GM18526 (cell line): ENCODE data around the gene SMC1A.

Source experiments
- POLR2A ChIP-seq: IDR thresholded peaks from 3 replicates; pipeline ENCODE4 v1.6.1; 2011; ENCODE audit not compliant: insufficient read length; ENCODE audit errors: extremely low read depth

SMC1A gene

DNA sequence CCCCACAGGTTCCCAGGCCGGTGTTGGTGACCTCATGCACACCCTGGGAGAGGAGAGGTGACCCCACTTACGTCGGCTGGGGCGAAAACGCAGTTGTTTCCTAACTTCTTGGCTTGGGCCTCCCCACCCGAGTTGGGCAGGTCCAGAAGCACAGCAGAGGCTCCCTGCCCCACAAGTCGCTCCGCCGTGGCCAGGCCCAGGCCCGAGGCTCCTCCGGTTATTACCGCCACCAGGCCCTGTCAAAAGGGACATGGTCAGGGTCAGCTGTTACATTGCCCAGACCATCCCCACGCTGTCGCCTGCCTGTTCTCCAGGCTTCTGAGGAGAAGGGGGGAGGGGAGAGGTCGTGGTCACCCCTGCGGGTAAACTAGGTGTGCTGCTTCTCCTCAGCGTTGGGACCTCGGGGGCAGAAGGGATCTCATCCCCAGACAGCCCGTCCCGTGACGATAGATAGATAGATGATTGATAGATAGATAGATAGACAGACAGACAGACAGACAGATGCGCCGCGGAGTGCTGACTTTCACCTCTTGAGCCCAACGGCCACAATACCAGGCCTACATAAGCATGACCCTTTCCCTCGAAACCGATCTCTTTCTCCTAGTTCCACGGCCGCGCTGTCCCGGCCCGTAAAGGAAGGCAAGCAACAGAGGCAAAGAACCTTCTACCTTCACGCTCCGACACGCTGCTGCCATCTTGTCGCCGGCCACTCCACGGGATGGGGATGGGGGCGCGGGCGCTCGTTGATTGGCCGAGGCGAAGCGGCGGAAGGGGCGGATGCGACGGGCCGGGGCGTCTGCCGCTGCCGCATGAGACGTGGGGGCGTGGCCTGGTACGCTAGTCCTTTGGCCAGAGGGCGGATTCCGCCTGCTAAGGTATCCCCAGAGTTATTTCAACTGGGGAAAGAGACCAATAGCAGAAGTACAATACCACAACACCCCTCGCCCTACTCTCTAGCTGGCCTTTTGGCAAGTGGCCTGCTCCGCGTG lies 11.5 kb upstream of the SMC1A start, which contains the start of gene HSD17B10:
Gene HSD17B10 (minus strand): TSS at position 720 of the 989 bp plus-strand sequence. CDS start 25 bp downstream, at position 695.
- peak; percentile 68 for TF ChIP-seq POLR2A

DNA sequence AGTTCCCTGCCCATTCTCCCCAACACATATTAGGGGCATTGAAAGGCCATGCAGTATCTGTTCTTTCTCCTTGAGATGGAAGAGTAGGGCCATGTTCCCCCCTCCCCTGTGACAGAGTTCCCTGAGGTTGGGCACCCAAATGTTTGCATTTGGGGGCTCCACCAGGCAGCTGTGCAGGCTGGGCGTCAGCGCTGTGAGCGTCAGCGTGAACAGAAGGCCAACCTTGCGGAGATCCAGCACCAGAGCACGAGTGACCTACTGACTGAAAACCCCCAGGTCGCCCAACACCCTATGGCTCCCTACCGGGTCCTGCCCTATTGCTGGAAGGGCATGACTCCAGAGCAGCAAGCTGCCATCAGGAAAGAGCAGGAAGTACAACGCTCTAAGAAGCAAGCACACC lies 7.8 kb upstream of the SMC1A start:
- no peak for TF ChIP-seq POLR2A

DNA sequence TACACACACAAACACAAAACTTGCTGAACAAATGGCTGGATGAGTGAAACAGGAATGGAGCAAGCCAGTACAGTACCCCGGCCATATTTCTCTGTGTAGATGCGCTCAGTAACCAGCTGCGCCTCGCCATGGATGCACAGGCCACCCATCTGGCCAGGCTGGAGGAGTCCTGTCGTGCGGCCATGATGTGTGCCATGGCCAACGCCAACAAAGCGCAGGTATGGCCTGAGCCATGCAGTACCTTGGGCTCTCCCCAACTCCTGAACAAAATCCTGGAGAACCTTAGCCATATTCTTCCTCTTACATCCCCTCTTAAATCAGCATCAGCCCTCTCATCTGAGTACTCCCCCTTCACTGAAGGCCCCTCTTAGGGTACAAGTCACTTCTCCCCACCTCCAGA lies 7.3 kb upstream of the SMC1A start:
- no peak for TF ChIP-seq POLR2A

DNA sequence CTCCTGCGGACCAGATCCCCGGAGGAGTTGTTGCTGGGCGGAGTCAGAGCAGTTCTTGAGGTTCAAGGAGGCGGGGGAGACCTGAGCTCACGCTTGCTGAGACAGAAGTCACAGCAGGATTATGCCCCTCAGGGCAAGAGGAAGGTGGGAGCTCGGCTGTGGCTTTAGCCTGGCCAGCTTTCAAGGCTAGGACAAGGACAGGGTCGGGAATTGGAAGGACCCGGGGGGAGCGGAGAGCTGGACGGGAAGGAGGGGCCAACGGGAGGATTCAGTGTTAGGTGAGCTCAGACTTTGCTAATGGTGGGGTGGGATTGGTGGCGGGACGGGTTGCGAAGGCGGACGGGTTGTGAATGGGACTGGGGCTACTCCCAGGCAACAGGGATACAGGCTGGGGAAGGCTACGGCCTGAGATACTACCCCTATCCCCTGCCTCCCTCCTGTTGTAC lies 430 bp upstream of the SMC1A start, which contains the start of gene RIBC1:
Gene RIBC1 (plus strand): TSS at position 13 of the 446 bp plus-strand sequence. CDS start 3,404 bp downstream, outside the sequence.
- no peak for TF ChIP-seq POLR2A

DNA sequence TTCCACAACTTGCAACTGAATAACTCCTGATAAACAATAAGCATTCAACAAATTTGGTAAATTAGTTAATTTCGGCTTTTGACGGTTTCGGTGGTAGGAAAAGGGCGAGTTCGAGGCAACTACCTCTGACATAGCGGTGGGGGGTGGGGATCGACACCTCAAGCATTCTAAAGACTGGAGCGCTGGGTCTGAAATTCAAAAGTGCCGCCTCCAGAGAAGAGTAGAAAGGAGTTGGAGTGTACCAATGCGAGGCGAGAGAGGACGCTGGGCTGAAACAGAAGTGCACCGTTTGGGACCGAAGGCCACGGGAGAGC lies 725 bp downstream of the SMC1A start:
- no peak for TF ChIP-seq POLR2A

DNA sequence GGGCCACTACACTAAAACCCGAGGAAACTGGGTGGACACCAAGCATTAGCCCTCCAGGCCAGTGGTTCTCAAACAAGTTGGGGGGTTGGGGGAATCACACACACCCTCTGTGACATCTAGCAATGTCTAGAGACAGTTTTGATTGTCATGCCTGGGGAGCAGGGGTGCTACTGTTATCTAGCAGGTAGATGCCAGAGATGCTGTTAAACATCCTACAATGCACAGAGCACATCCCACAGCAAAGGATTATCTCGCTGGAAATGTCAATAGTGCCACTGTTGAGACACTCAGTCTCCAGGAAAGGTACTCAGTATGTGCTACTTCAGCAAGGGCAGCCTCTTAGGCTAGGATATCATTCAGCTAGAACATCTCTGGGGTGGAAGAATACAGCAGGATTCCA lies 1.3 kb downstream of the SMC1A start:
- TF ChIP-seq POLR2A = no peak

DNA sequence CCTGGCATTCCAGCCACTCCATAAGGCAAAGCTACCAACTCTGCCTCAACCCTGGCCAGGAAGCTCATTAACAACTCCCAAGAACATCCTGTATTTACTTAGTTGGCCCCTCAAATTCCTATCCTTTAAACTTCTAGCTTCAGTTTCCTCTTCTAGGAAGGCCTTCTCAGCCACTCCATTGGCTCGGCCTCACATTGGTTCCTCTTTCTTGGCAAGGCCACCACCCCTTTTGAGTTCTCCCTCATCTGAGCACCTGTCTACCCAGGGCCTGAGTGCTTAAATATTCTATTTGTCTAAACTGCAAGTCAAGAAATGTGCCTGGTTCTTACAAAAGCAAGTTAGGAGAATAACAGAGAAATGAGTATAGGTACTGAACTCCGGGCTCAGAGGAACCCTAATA lies 10.0 kb downstream of the SMC1A start:
- TF ChIP-seq POLR2A = no peak

DNA sequence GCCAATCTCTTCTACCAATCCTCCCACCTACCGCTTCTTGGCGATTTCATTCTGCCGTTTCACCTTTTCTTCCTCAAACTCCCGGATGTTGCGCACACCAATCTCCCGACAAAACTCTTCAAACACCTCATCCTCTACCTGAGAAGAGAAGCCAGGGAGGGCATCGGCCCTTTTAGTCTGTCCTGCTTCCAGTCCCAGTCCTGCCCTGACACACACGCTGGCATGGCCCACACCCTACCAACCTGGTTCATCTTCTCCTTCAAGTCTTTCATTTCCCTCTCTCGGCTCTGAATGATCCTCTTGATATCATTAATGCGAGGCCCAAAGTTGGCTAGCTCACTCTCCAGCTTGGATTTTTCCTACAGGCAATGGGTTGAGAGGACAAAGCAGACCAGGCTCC lies 18.9 kb downstream of the SMC1A start:
- no peak for TF ChIP-seq POLR2A

DNA sequence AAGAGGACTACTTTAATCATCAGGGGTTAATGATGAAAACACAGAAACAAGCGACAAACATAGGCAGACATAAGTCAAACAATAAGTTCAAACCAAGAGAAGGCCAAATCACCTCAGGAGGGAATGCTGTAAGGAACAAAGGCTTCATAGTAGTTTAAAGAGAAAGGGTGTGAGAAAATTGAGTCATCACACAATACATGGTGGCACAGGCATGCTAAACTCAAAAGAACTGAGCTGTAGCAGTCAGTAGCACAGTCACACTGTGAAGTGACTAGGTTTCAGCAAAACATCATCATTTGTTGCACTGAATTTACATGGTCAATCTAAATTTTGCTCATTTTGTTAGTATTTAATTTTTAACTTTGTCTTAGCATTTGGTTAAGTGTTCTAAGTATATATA lies 24.2 kb downstream of the SMC1A start:
- no peak for TF ChIP-seq POLR2A

DNA sequence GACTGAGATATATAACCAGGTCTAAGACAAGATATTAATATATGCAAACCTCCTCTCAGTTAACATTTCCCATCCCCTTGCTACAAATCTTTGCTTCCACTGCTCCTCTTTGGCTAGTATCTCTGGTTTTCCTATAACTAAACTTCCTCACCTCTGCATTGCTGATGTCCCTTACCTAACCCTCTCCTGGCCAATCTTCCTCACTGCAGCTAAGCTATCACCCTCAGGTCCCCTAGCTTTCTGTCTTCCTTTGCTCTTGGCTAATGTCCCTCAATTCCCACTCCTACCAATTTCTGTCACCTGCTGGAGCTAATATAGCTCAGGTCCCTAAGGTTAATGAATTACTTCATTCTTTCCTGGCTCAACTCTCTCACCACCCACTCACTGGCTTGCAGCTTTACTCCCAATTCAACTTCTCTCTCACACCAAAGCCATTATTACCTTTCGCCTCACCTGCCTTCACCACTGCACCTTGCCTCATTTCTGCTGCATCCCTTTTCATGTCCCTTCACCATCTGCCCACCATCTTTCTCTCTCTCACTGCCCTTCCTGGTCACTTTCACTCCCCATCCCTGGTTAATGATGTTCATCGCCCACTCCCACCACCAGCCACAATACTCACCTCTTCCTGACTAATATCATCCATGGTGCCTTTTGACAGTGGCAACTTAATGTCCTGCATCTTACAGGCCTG lies 26.7 kb downstream of the SMC1A start:
- TF ChIP-seq POLR2A = no peak

DNA sequence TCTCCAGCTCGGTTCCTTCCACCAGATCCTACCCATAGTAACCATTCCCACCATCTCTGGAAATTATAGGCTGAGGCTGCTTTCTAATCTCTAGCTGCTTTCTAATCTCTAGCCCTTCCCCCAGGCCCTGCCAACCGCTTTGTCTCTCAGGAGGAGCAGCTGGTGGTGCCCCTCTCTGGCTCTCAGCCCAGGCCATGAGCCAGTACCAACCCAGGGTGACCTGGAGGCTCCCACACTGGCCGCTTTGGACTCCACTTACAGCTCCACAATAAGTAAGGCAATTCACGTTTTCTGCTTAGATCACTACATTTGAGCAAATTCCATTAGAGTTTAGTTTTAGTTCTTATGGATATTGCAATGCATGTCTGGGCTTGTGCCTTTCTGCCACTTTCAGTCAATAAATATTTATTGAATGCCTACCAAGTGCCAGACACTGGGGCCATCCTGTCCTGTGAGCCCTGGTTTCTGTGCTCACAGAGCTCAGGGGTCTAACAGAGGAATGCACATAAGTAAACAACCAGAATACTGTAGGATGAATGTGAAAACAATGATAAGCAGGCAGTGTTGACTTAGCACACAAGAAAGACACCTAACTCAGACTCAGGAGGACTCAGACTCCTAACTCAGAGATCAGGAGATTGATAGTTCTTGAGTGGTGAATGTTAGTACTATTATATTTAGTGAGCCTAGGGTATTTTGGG lies 38.9 kb downstream of the SMC1A start:
- no peak for TF ChIP-seq POLR2A

DNA sequence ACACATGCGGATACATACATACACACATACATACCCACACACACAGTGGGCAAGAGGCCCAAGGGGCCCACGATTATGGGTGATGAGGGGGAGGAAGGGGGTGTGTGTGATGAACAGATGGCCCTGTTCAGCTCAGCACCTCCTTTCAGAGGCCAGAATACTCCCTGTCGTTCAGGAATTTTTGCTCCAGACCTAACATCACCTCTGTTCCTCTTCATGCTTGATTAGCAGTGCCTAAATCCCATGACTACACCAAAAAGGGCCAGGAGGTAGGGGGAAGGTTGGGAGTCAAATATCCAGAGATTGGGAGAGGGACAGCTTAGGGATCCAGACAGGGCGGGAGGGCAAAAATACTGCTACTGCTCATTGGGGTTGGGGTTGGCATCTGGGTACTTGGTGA lies 42.7 kb downstream of the SMC1A start:
- TF ChIP-seq POLR2A = no peak

DNA sequence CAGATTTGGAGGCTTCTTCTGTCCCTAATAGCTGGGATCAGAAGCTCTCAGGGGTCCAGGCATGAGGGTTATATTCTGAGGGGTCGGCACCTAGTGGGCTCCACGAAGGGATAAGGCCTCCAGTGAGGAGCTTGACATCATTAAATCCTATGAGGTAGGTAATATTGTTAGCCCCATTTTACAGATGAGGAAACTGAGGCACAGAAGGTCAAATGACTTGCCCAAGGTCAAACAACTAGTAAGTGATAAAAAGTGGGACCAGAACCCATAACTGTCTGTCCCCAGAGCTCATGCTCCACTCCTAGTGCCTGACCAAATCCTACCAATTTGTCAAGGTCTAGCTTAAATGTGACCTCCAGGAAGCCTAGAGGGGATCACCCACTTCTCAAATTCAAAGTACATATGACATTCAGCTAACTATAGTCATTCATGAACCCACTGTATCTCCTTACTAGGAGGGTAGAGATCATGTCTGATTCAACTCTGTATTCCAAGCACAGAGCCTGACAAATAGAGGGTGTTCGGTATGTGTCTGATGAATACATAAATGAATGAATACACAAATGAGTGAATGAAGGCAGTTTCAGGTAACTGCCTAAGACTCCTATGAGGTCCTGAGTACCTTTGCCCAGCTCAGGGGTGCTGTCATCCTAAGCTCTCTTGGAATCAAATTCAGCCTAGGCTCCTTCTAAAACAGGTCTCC lies 43.3 kb downstream of the SMC1A start:
- TF ChIP-seq POLR2A = no peak

DNA sequence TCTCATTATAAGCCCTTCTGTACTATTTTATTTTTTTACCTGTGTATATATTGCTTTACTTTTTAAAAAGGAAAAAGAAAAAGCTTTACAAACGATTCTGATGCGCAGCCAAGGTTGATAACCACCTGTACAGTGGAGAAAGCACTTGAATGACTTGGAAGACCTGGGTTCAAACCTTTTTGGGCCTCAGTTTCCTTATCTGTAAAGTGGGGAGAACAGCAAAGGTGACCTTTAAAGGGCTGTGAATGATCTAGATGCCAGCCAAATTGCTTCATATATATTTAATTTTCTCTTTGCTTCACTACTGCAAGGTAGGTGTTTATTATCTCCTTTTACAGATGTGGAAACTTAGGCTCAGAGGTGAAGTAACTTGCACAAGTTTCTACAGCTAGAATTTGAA lies 45.0 kb downstream of the SMC1A start:
- TF ChIP-seq POLR2A = no peak

DNA sequence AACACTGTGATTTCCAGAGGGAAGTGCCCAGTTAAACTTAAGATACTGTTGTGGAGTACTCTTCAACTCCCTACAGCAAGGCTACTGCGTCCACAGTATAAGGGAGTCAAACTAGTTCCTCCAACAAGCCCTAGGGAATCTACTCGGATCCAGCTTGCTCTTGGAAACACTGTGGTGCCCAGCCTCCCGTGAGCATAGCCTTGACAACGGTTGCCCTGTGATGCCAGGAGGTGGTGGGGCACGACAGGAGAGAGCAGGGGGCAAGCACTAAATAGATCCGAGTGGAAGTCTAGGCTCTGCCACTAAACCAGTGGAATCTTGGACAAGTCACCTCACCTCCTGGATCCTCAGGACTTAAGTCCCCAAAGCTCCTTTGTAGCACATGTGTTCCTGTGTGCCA lies 45.6 kb downstream of the SMC1A start:
- no peak for TF ChIP-seq POLR2A
